Measurements from ENCODE around the gene CADPS. TPM values are rescaled to one million over a fixed set of nuclear protein-coding genes. Genes with fewer than 3 reads are reported as not detected.
A peak's percentile ranks its signal among the peaks of the same experiment; 100 is the strongest.

The CADPS gene
- total RNA-seq, 2 experiments from 2014 or later, result 61.3 to 68.6 TPM

GRCh38 chr3:62361824-62362223 is 513.4 kb downstream of the CADPS start:
- no peak for TF ChIP-seq EZH2phosphoT487 (IDR thresholded peaks at IDR 0.05; ENCODE audit: borderline replicate concordance, low read depth, low read length)
- Histone ChIP-seq H4K20me1 (ENCODE audit: insufficient read depth, low read length) (no peaks in the 10 kb centered on the region), H2AFZ (ENCODE audit: low read length) (no peak overlapping the region), H3K4me2 (ENCODE audit: low read length) (no peak overlapping the region), H3K27ac (ENCODE audit: low read depth, low read length, poor library complexity, severe bottlenecking) (no peak overlapping the region), H3K79me2 (ENCODE audit: insufficient read depth, low read depth, low read length) (no peaks in the 10 kb centered on the region), H3K9me2 (ENCODE audit: insufficient read depth, low read length) (no peaks in the 10 kb centered on the region), H3K9me3 (ENCODE audit: low read length) (no peaks in the 10 kb centered on the region), H3K4me3 (ENCODE audit: low read depth, low read length, poor library complexity, severe bottlenecking) (no peak overlapping the region), H3K4me1 (ENCODE audit: insufficient read depth, low read length, poor library complexity, severe bottlenecking) (no peaks in the 10 kb centered on the region), H3K36me3 (ENCODE audit: insufficient read depth, low read length) (no peaks in the 10 kb centered on the region)
- POLR2A ChIA-PET, result no interaction called here
- no peak for DNase-seq (ENCODE audit: low spot score)
- CTCF ChIA-PET (ENCODE audit: unreplicated experiment), result no interaction called here
- no TSS peak for BruUV-seq (replicated peaks)
- intact Hi-C loops (cut with micrococcal nuclease; ENCODE audit: unreplicated experiment), result no loop called here

GRCh38 chr3:62361261-62361660 is 514.0 kb downstream of the CADPS start:
- peak; percentile 8 for DNase-seq (ENCODE audit: low spot score)
- intact Hi-C loops (cut with micrococcal nuclease; ENCODE audit: unreplicated experiment), result no loop called here
- Histone ChIP-seq H3K9me3 (ENCODE audit: low read length) (no peaks in the 10 kb centered on the region), H3K27ac (ENCODE audit: low read depth, low read length, poor library complexity, severe bottlenecking) (no peak overlapping the region), H3K79me2 (ENCODE audit: insufficient read depth, low read depth, low read length) (no peaks in the 10 kb centered on the region), H3K9me2 (ENCODE audit: insufficient read depth, low read length) (no peaks in the 10 kb centered on the region), H2AFZ (ENCODE audit: low read length) (no peak overlapping the region), H4K20me1 (ENCODE audit: insufficient read depth, low read length) (no peaks in the 10 kb centered on the region), H3K4me1 (ENCODE audit: insufficient read depth, low read length, poor library complexity, severe bottlenecking) (no peaks in the 10 kb centered on the region), H3K4me2 (ENCODE audit: low read length) (no peak overlapping the region), H3K36me3 (ENCODE audit: insufficient read depth, low read length) (no peaks in the 10 kb centered on the region), H3K4me3 (ENCODE audit: low read depth, low read length, poor library complexity, severe bottlenecking) (no peak overlapping the region)
- ChIA-PET CTCF (ENCODE audit: unreplicated experiment) (no interaction called here), POLR2A (interaction anchor here (1.1 kb wide), 1 partner anchor 10 kb away, joined by 3 read pairs; no protein-coding TSS in a partner anchor)
- BruUV-seq (replicated peaks), result no TSS peak
- TF ChIP-seq CTCF (conservative IDR thresholded peaks at IDR 0.05; ENCODE audit: low read length) (no peak), EZH2phosphoT487 (IDR thresholded peaks at IDR 0.05; ENCODE audit: borderline replicate concordance, low read depth, low read length) (no peak)

DNA sequence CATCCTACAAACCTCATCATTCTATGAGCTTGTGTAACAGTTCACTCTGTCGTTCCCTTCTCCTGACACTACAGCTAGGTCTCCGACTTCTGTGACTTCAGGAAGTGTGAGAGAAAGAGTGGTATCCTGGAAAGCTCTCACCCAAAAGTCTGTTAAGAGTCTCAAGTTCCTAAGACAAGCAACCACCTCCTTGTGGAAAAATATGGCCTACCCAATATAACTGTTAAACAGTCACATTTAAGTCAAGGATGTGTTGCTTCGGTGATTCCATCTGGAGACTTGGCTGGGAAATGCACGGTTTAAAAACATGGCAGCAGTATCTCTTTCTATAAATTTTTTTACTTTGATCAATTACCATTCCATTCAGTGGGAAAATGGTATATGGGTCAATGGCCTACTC is 515.7 kb downstream of the CADPS start:
- Histone ChIP-seq H3K4me1 (ENCODE audit: insufficient read depth, low read length, poor library complexity, severe bottlenecking) (no peaks in the 10 kb centered on the region), H4K20me1 (ENCODE audit: insufficient read depth, low read length) (no peaks in the 10 kb centered on the region), H3K27ac (ENCODE audit: low read depth, low read length, poor library complexity, severe bottlenecking) (no peak overlapping the region), H3K9me2 (ENCODE audit: insufficient read depth, low read length) (no peaks in the 10 kb centered on the region), H3K36me3 (ENCODE audit: insufficient read depth, low read length) (no peaks in the 10 kb centered on the region), H3K79me2 (ENCODE audit: insufficient read depth, low read depth, low read length) (no peaks in the 10 kb centered on the region), H3K4me3 (ENCODE audit: low read depth, low read length, poor library complexity, severe bottlenecking) (no peak overlapping the region), H3K9me3 (ENCODE audit: low read length) (no peaks in the 10 kb centered on the region), H2AFZ (ENCODE audit: low read length) (no peak overlapping the region), H3K4me2 (ENCODE audit: low read length) (no peak overlapping the region)
- intact Hi-C loops (cut with micrococcal nuclease; ENCODE audit: unreplicated experiment), result no loop called here
- BruUV-seq (replicated peaks), result no TSS peak
- ChIA-PET CTCF (ENCODE audit: unreplicated experiment) (no interaction called here), POLR2A (interaction anchor here (0.6 kb wide), 1 partner anchor 69 kb away, joined by 3 read pairs; no protein-coding TSS in a partner anchor)
- TF ChIP-seq EZH2phosphoT487 (IDR thresholded peaks at IDR 0.05; ENCODE audit: borderline replicate concordance, low read depth, low read length), result no peak
- TF ChIP-seq CTCF (conservative IDR thresholded peaks at IDR 0.05; ENCODE audit: low read length), result no peak
- no peak for DNase-seq (ENCODE audit: low spot score)

All from OCI-LY7 (cell line).